ENCODE results near the gene TMEM187. TPM values are rescaled to one million over a fixed set of nuclear protein-coding genes. Genes with fewer than 3 reads are reported as not detected.

Gene TMEM187
- total RNA-seq, 2 donors from 2014 or later: 16.9 to 18.2 TPM

DNA sequence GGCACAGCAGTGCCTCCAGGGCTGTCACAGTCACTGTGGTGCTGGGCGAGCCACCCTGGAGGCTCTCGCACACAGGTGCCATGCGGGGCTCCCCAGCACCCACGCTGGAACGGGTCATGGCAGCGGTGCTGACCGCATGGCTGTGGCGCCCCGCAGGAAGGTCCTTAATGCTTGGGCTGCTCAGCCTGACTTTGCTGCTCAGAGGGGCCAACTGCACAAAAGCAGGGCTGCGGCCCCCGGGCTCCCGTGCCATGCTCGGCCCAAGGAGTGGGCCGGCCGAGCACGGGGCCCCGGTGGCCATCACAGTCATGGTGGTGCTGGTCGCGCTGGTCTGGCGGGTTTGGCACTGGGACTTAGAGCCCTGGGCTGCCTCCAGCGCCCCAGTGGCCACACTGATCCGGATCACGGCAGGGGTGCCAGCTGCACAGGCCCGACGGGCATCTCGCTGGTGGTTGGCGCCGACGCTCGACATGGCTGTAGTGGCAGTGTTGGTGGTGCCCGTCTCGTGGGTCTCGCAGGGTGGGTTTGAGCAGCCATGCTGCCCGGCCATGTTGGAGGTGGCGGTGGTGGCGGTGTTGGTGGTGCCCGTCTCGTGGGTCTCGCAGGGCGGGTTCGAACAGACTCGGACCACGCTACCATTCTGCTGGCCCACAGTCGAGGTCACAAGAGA, 17.9 kb upstream of the TMEM187 start:
- Histone ChIP-seq H3K4me1 (replicated peaks) (no peaks in the 10 kb centered on the region), H3K4me3 (no peak overlapping the region), H3K36me3 (no peaks in the 10 kb centered on the region), H3K27ac (no peak overlapping the region), H3K27me3 (replicated peaks; ENCODE audit: insufficient read depth) (no peaks in the 10 kb centered on the region), H3K9me3 (no peaks in the 10 kb centered on the region)
- intact Hi-C loops (cut with DNase I): no loop called here
- no peak for DNase-seq (ENCODE audit: low spot score)
- WGBS: 91% methylated on average over 33 of the region's 44 CpGs
- TF ChIP-seq POLR2AphosphoS5 (IDR thresholded peaks at IDR 0.05) (no peak), POLR2A (IDR thresholded peaks at IDR 0.05) (no peak)
- TF ChIP-seq, protein P1, sequence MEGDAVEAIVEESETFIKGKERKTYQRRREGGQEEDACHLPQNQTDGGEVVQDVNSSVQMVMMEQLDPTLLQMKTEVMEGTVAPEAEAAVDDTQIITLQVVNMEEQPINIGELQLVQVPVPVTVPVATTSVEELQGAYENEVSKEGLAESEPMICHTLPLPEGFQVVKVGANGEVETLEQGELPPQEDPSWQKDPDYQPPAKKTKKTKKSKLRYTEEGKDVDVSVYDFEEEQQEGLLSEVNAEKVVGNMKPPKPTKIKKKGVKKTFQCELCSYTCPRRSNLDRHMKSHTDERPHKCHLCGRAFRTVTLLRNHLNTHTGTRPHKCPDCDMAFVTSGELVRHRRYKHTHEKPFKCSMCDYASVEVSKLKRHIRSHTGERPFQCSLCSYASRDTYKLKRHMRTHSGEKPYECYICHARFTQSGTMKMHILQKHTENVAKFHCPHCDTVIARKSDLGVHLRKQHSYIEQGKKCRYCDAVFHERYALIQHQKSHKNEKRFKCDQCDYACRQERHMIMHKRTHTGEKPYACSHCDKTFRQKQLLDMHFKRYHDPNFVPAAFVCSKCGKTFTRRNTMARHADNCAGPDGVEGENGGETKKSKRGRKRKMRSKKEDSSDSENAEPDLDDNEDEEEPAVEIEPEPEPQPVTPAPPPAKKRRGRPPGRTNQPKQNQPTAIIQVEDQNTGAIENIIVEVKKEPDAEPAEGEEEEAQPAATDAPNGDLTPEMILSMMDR (IDR thresholded peaks at IDR 0.05): no peak

DNA sequence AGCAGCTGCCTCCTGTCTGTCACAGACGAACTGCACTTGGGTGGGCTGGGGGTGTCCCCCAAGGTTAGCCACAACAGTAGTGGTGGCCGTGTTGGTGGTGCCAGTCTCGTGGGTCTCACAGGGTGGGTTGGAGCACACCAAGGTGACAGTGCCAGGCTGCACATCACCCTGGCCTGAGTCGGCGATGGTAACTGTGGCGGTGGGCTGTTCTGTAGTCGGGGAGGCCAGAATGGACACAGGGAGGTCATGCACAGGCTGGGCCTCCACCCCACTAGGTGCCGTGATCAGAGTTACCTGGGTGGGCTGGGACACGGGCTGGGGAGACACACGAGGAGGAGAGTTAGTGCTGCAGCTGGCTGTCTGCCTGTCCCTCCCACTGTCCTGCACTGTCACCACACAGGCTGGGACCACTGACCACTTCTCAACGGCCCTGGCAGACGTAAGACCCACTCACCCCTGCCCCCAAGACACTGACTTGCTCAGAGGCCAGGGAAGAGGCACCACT, 17.3 kb upstream of the TMEM187 start:
- no peak for DNase-seq (ENCODE audit: low spot score)
- WGBS: 58% methylated on average over 2 of the region's 12 CpGs
- no peak overlapping the region for H3K4me3 ChIP-seq
- H3K4me1 ChIP-seq (replicated peaks): no peaks in the 10 kb centered on the region
- intact Hi-C loops (cut with DNase I): no loop called here
- H3K27ac ChIP-seq: no peak overlapping the region
- H3K36me3 ChIP-seq: no peaks in the 10 kb centered on the region
- H3K27me3 ChIP-seq (replicated peaks; ENCODE audit: insufficient read depth): no peaks in the 10 kb centered on the region
- no peaks in the 10 kb centered on the region for H3K9me3 ChIP-seq
- no peak for TF ChIP-seq POLR2AphosphoS5 (IDR thresholded peaks at IDR 0.05)

DNA sequence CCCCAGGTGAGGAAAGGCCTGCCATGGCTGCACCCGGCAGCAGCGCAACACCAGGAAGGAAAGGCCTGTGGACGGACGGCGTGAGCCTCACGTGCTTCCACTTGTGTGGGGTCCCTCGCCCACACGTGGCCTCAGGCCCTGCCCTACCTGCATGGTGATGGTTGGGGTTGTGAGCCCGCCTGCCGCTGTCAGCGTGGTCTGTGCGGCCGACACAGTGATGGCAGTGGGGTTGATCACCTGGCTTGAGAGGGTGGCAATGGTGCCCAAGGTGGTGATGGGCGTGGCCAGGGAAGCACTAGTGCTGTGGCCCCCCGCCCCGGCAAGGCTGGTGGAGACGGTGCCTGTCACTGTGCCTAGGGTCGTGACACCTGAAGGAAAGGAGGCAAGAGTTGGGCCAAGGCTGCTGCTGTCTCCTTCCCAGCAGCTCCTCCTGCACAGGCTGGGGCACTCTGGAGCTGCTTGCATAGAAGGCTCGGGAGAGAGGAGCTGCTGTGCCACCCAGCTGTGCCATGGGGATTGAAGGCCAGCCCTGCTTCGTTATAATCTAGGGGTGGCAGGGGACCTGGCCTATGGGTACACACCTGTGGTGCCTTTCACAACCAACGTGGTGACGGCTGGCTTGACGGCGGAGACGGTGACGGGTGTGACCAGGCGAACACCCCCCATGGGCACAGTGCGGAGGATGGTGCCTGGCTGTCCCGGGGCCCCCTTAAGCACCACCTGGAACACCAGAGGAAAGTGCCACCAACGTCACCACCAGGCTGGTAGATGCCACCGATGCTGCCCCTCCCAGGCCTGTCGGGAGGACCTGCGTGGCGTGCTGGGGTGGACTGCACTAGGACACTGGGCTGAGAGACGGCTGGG, 16.3 kb upstream of the TMEM187 start:
- TF ChIP-seq POLR2A (IDR thresholded peaks at IDR 0.05): no peak
- no peak for TF ChIP-seq POLR2AphosphoS5 (IDR thresholded peaks at IDR 0.05)
- TF ChIP-seq, protein P1 (IDR thresholded peaks at IDR 0.05): no peak
- no peak for DNase-seq (ENCODE audit: low spot score)
- H3K4me1 ChIP-seq (replicated peaks): no peaks in the 10 kb centered on the region
- no peaks in the 10 kb centered on the region for H3K9me3 ChIP-seq
- no peaks in the 10 kb centered on the region for H3K27me3 ChIP-seq (replicated peaks; ENCODE audit: insufficient read depth)
- no peak overlapping the region for H3K4me3 ChIP-seq
- WGBS: 78% methylated on average over 10 of the region's 35 CpGs
- intact Hi-C loops (cut with DNase I): no loop called here
- no peak overlapping the region for H3K27ac ChIP-seq
- no peaks in the 10 kb centered on the region for H3K36me3 ChIP-seq

DNA sequence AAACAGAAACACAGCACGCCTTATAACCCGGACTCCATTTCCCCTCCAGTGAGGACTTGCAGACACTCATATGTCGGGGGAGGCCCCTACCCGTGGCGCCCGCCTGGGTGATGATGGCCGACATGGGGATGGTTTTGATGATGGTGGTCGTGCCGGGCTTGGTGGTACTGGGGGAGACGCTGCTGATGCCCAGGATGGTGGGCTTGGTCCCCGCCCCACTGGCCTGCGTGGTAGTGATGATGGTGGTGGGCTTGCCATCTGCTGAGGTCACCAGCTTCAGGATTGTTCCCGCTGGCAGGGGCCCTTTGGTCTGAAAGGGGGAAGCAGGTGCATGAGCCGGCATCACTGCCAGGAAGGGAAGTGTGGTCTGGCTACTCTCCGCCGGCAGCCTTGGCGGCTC, 15.3 kb upstream of the TMEM187 start:
- Histone ChIP-seq H3K9me3 (no peaks in the 10 kb centered on the region), H3K27me3 (replicated peaks; ENCODE audit: insufficient read depth) (no peaks in the 10 kb centered on the region), H3K4me3 (no peak overlapping the region), H3K4me1 (replicated peaks) (no peaks in the 10 kb centered on the region), H3K36me3 (no peaks in the 10 kb centered on the region), H3K27ac (no peak overlapping the region)
- intact Hi-C loops (cut with DNase I): no loop called here
- 67% methylated on average over 5 of the region's 17 CpGs for WGBS
- DNase-seq (ENCODE audit: low spot score): no peak
- no peak for TF ChIP-seq POLR2AphosphoS5 (IDR thresholded peaks at IDR 0.05)
- TF ChIP-seq, protein P1 (IDR thresholded peaks at IDR 0.05): no peak
- no peak for TF ChIP-seq POLR2A (IDR thresholded peaks at IDR 0.05)

DNA sequence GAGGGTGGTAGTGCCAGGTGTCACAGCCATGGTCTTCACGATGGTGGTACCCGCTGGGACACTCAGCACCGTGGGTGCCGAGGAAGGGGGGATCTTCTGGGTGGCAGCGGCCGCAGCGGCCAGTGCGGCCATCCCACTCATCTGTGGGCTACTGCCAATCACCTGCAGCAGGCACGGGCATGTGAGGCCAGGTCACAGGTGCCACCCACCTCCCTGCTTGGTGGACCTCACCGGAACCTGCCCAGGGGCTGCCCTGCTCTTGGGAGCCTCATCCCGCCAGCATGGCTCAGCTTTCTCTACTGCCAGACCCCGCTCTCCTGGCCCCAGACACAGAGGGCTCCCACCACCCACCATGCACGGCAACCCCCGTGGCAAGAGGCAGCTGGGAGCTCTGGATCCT, 13.9 kb upstream of the TMEM187 start:
- H3K27ac ChIP-seq: no peak overlapping the region
- no peaks in the 10 kb centered on the region for H3K4me1 ChIP-seq (replicated peaks)
- no peak for DNase-seq (ENCODE audit: low spot score)
- no peaks in the 10 kb centered on the region for H3K36me3 ChIP-seq
- intact Hi-C loops (cut with DNase I): no loop called here
- H3K27me3 ChIP-seq (replicated peaks; ENCODE audit: insufficient read depth): no peaks in the 10 kb centered on the region
- no peak overlapping the region for H3K4me3 ChIP-seq
- 80% methylated on average over 2 of the region's 14 CpGs for WGBS
- TF ChIP-seq, protein P1 (IDR thresholded peaks at IDR 0.05): no peak
- TF ChIP-seq POLR2A (IDR thresholded peaks at IDR 0.05) (no peak), POLR2AphosphoS5 (IDR thresholded peaks at IDR 0.05) (no peak)
- H3K9me3 ChIP-seq: no peaks in the 10 kb centered on the region

All from prostate gland (tissue), 2 donors.